Left lung (tissue), 14 donors: ENCODE measurements around the gene KCNG3. TPM values are rescaled to one million over a fixed set of nuclear protein-coding genes. Genes with fewer than 3 reads are reported as not detected.

Source experiments
- ATAC-seq: fragments of 200-7000 bp; cut with Tn5 transposase; one replicate; pipeline ENCODE4 v1.9.1; 2020; ENCODE audit warnings: moderate library complexity
- DNase-seq, 4 donors: peaks; one replicate each; pipeline ENCODE4 v3.0.0-alpha.2; 2013 to 2020
- H3K27ac ChIP-seq, 2 donors: fragments of 200-600 bp; sonication (generic) in 1 of 2; one replicate each; pipeline versions ENCODE4 v1.5.0 to v1.8.0; 2020 to 2021
- H3K27me3 ChIP-seq, 2 donors: fragments of 200-600 bp; sonication (generic) in 1 of 2; one replicate each; pipeline versions ENCODE4 v1.5.0 to v1.8.0; 2020 to 2021
- H3K36me3 ChIP-seq, 2 donors: fragments of 200-600 bp; sonication (generic) in 1 of 2; one replicate each; pipeline versions ENCODE4 v1.5.0 to v1.8.0; 2020 to 2021
- H3K4me1 ChIP-seq, 2 donors: fragments of 200-600 bp; one replicate each; pipeline ENCODE4 v1.8.0; 2021
- H3K4me3 ChIP-seq, 2 donors: fragments of 200-600 bp; sonication (generic) in 1 of 2; one replicate each; pipeline versions ENCODE4 v1.5.0 to v1.8.0; 2020 to 2021; ENCODE audit warnings: mild to moderate bottlenecking in 1 of 2
- H3K9me3 ChIP-seq, 2 donors: fragments of 200-600 bp; sonication (generic) in 1 of 2; one replicate each; pipeline versions ENCODE4 v1.5.0 to v1.8.0; 2020 to 2021
- CTCF ChIP-seq, 2 donors: fragments of 200-600 bp; sonication (generic) in 1 of 2; IDR thresholded peaks; one replicate each; pipeline versions ENCODE4 v1.5.0 to v1.8.0; 2021; ENCODE audit warnings: antibody characterized with exemption in 2 of 2
- intact Hi-C, 2 donors: fragments of 100-400 bp; cut with DNase I; formaldehyde crosslinking; loops; one replicate each; pipeline versions ENCODE4 v1.11.2 to v1.14.2; 2022
- long read RNA-seq, 12 donors: library from polyadenylated mRNA in 2 of 12; unstranded in 2 of 12; transcript quantifications; one replicate each; pipeline ENCODE4 v2.0.0 and lab custom pipeline, GENCODE V29; 2019 to 2026
- polyA plus RNA-seq, 6 donors: library from polyadenylated mRNA; unstranded; fragments of 120-200 nt; gene quantifications; one replicate each; pipeline ENCODE4 v1.2.1, GENCODE V29; 2013; ENCODE audit not compliant: insufficient read length in 6 of 6
- total RNA-seq, 2 donors: library from RNA; stranded (reverse); fragmentation: NEBNext Ultra II Directional; extraction: Animal tissue kit (Norgen Biotek cat#: 25700); gene quantifications; one replicate each; pipeline ENCODE4 v1.2.1, GENCODE V29; 2021
- donor health status: DM: no; HTN: yes; CAD: no.
- donor health status: DM: no; HTN: no; CAD: no.

KCNG3 gene
- total RNA-seq (1 to 10 TPM in 1 of 2 donors, under 1 TPM in 1; 0.70 to 1.3 TPM), polyA plus RNA-seq (under 1 TPM in 5 of 6 donors, not detected in 1; 0.06 to 0.13 (median 0.10) TPM)
- long read RNA-seq, donor 1 = 0 reads
- long read RNA-seq, donor 2, partial matches to known transcripts = 0 of 2 reads
- long read RNA-seq, donor 2, other reads (novel, unspliced or antisense) = 0 of 2 reads
- long read RNA-seq, donor 3, partial matches to known transcripts = 0 of 1 reads
- long read RNA-seq, donor 3, other reads (novel, unspliced or antisense) = 0 of 1 reads
- long read RNA-seq, donor 4 = 0 reads
- long read RNA-seq, donor 5 = 0 reads
- long read RNA-seq, donor 6 = 0 reads
- long read RNA-seq, donor 7 = 0 reads
- long read RNA-seq, donor 8 = 0 reads
- long read RNA-seq, donor 9 = 0 reads
- long read RNA-seq, donor 10 = 0 reads
- long read RNA-seq, donor 11 = 0 reads
- long read RNA-seq, donor 12 = 0 reads

GRCh38 chr2:42493468-42494354, at the start of gene KCNG3:
TSS of gene KCNG3 (minus strand) at chr2:42493982. CDS start at chr2:42493501, 481 bp downstream.
- peak; percentile 89 for ATAC-seq
- TF ChIP-seq CTCF (IDR thresholded peaks at IDR 0.05) = no peak
- DNase-seq = peak; percentile 53 to 92 (median 67)
- Histone ChIP-seq H3K9me3 (no peaks in the 10 kb centered on the region), H3K27ac (peak within 1 kb of the TSS; percentile 51 to 55), H3K4me3 (peak within 1 kb of the TSS; percentile 43 to 58), H3K4me1 (peaks cover 0 to 22% of the 10 kb centered on the region in 2 donors), H3K27me3 (peaks cover 24 to 79% of the 10 kb centered on the region in 2 donors), H3K36me3 (no peaks in the 10 kb centered on the region)
- intact Hi-C loops = loop anchor here in 1 of 2 donors (5.0 kb wide), 1 partner anchor 169 kb away; no protein-coding TSS in a partner anchor

GRCh38 chr2:42542871-42543270, 49.1 kb upstream of the KCNG3 start:
- ATAC-seq (no peak), DNase-seq (no peak)
- TF ChIP-seq CTCF (IDR thresholded peaks at IDR 0.05) = no peak
- intact Hi-C loops = no loop called here
- Histone ChIP-seq H3K4me3 (no peak overlapping the region), H3K27me3 (no peaks in the 10 kb centered on the region), H3K4me1 (no peaks in the 10 kb centered on the region), H3K36me3 (no peaks in the 10 kb centered on the region), H3K9me3 (no peaks in the 10 kb centered on the region), H3K27ac (no peak overlapping the region)

GRCh38 chr2:42537493-42537892, 43.7 kb upstream of the KCNG3 start:
- H3K27me3 ChIP-seq = no peaks in the 10 kb centered on the region
- no peaks in the 10 kb centered on the region for H3K4me1 ChIP-seq
- H3K27ac ChIP-seq = no peak overlapping the region
- no peak overlapping the region for H3K4me3 ChIP-seq
- H3K36me3 ChIP-seq = no peaks in the 10 kb centered on the region
- DNase-seq (no peak), ATAC-seq (no peak)
- intact Hi-C loops = no loop called here
- H3K9me3 ChIP-seq = no peaks in the 10 kb centered on the region
- TF ChIP-seq CTCF (IDR thresholded peaks at IDR 0.05) = no peak

GRCh38 chr2:42532397-42532796, 38.6 kb upstream of the KCNG3 start:
- intact Hi-C loops = no loop called here
- Histone ChIP-seq H3K27ac (no peak overlapping the region), H3K4me1 (no peaks in the 10 kb centered on the region), H3K4me3 (no peak overlapping the region), H3K36me3 (no peaks in the 10 kb centered on the region), H3K9me3 (no peaks in the 10 kb centered on the region), H3K27me3 (no peaks in the 10 kb centered on the region)
- TF ChIP-seq CTCF (IDR thresholded peaks at IDR 0.05) = no peak
- ATAC-seq = no peak
- DNase-seq = no peak

- Histone ChIP-seq H3K36me3 (no peaks in the 10 kb centered on the region), H3K27ac (no peak overlapping the region), H3K27me3 (no peaks in the 10 kb centered on the region), H3K4me1 (no peaks in the 10 kb centered on the region), H3K4me3 (no peak overlapping the region), H3K9me3 (no peaks in the 10 kb centered on the region)
- TF ChIP-seq CTCF (IDR thresholded peaks at IDR 0.05) = no peak
- no peak for ATAC-seq
- intact Hi-C loops = no loop called here
- DNase-seq = peak in 1 of 4 donors; percentile 20
These were observed 29.6 kb upstream of the KCNG3 start for GRCh38 chr2:42523341-42523740.
